DND-41 (cell line): ENCODE measurements around the gene SLC52A3.

Experiments used
- CTCF ChIP-seq: IDR thresholded peaks from 2 replicates; pipeline ENCODE4 v1.5.1; 2012; ENCODE audit warnings: borderline replicate concordance, low read length, moderate library complexity, mild to moderate bottlenecking; ENCODE audit not compliant: poor library complexity, severe bottlenecking; ENCODE audit errors: extremely low read depth
- EZH2 ChIP-seq: IDR thresholded peaks from 3 replicates; pipeline ENCODE4 v1.6.1; 2012; ENCODE audit warnings: borderline replicate concordance, low read depth, mild to moderate bottlenecking, moderate library complexity, low read length, inconsistent platforms; ENCODE audit not compliant: severe bottlenecking

DNA sequence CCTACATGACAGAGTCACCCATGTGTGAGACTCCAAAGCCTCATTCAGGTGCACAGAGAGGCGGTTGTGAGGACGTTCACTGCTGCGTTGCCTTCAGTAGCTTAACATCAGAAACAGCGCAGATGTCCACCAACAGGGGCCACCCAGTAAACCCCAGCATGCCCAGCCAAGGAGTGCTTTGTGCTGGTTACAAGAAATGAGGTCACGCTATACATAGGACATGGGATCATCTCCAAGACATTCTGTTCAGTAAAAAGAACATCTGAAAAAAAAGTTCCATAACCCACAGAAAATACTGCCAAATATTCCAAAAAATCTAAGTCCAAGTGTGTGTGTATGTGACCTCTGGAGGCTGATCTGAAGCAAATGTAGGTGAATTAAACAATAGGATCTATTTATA is 16.0 kb downstream of the SLC52A3 start:
- TF ChIP-seq CTCF (no peak), EZH2 (no peak)
